ENCODE measurements around the gene SHH.

Gene SHH

GRCh38 chr7:155847821-155848435 is 35.7 kb upstream of the SHH start:
- H3K9me2 ChIP-seq (replicated peaks; ENCODE audit: control insufficient read depth, low read length) = no peaks in the 10 kb centered on the region
- H3K9me3 ChIP-seq (ENCODE audit: control insufficient read depth, insufficient read depth, low read length) = no peaks in the 10 kb centered on the region
- no peaks in the 10 kb centered on the region for H3F3A ChIP-seq (ENCODE audit: control insufficient read depth, insufficient read depth)
- H4K20me1 ChIP-seq (ENCODE audit: control insufficient read depth, insufficient read depth, low read depth, low read length) = no peaks in the 10 kb centered on the region
- no peak overlapping the region for H3K4me2 ChIP-seq (ENCODE audit: low read length)
- H3K4me1 ChIP-seq (ENCODE audit: control insufficient read depth, low read length) = no peaks in the 10 kb centered on the region
- no peak for TF ChIP-seq EZH2phosphoT487 (IDR thresholded peaks at IDR 0.05; ENCODE audit: borderline replicate concordance, low read length)
- no peak for TF ChIP-seq CTCF (IDR thresholded peaks at IDR 0.05; ENCODE audit: low read depth, low read length, poor library complexity, severe bottlenecking)
- H3K27me3 ChIP-seq (ENCODE audit: control insufficient read depth, low read length) = no peaks in the 10 kb centered on the region
- no peaks in the 10 kb centered on the region for H3K79me2 ChIP-seq (ENCODE audit: control insufficient read depth, low read length)
- H3K4me3 ChIP-seq (ENCODE audit: low read length) = no peak overlapping the region
- no peak overlapping the region for H3K27ac ChIP-seq (ENCODE audit: low read depth, low read length)
- no peaks in the 10 kb centered on the region for H3K36me3 ChIP-seq (ENCODE audit: control insufficient read depth, low read length)

- Histone ChIP-seq H3K4me2 (ENCODE audit: low read length) (no peak overlapping the region), H3K4me1 (ENCODE audit: control insufficient read depth, low read length) (no peaks in the 10 kb centered on the region), H3K9me2 (replicated peaks; ENCODE audit: control insufficient read depth, low read length) (no peaks in the 10 kb centered on the region), H3K27ac (ENCODE audit: low read depth, low read length) (no peak overlapping the region), H3K4me3 (ENCODE audit: low read length) (no peak overlapping the region), H3F3A (ENCODE audit: control insufficient read depth, insufficient read depth) (no peaks in the 10 kb centered on the region), H3K9me3 (ENCODE audit: control insufficient read depth, insufficient read depth, low read length) (no peaks in the 10 kb centered on the region), H3K36me3 (ENCODE audit: control insufficient read depth, low read length) (no peaks in the 10 kb centered on the region), H4K20me1 (ENCODE audit: control insufficient read depth, insufficient read depth, low read depth, low read length) (no peaks in the 10 kb centered on the region), H3K27me3 (ENCODE audit: control insufficient read depth, low read length) (no peaks in the 10 kb centered on the region), H3K79me2 (ENCODE audit: control insufficient read depth, low read length) (no peaks in the 10 kb centered on the region)
- TF ChIP-seq EZH2phosphoT487 (IDR thresholded peaks at IDR 0.05; ENCODE audit: borderline replicate concordance, low read length) (no peak), CTCF (IDR thresholded peaks at IDR 0.05; ENCODE audit: low read depth, low read length, poor library complexity, severe bottlenecking) (no peak)
These were observed 34.7 kb upstream of the SHH start for GRCh38 chr7:155846936-155847335.

GRCh38 chr7:155846156-155846555 is 33.9 kb upstream of the SHH start:
- Histone ChIP-seq H3K27ac (ENCODE audit: low read depth, low read length) (no peak overlapping the region), H3K27me3 (ENCODE audit: control insufficient read depth, low read length) (no peaks in the 10 kb centered on the region), H3K4me1 (ENCODE audit: control insufficient read depth, low read length) (no peaks in the 10 kb centered on the region), H3K36me3 (ENCODE audit: control insufficient read depth, low read length) (no peaks in the 10 kb centered on the region), H3K9me2 (replicated peaks; ENCODE audit: control insufficient read depth, low read length) (no peaks in the 10 kb centered on the region), H3K79me2 (ENCODE audit: control insufficient read depth, low read length) (no peaks in the 10 kb centered on the region), H4K20me1 (ENCODE audit: control insufficient read depth, insufficient read depth, low read depth, low read length) (no peaks in the 10 kb centered on the region), H3K4me2 (ENCODE audit: low read length) (no peak overlapping the region), H3K9me3 (ENCODE audit: control insufficient read depth, insufficient read depth, low read length) (no peaks in the 10 kb centered on the region), H3F3A (ENCODE audit: control insufficient read depth, insufficient read depth) (no peaks in the 10 kb centered on the region), H3K4me3 (ENCODE audit: low read length) (no peak overlapping the region)
- no peak for TF ChIP-seq CTCF (IDR thresholded peaks at IDR 0.05; ENCODE audit: low read depth, low read length, poor library complexity, severe bottlenecking)
- no peak for TF ChIP-seq EZH2phosphoT487 (IDR thresholded peaks at IDR 0.05; ENCODE audit: borderline replicate concordance, low read length)
